HEK293 (cell line): ENCODE results near the gene KCNRG.

Experiments used
- CTCF ChIA-PET: fragments of 350-600 bp; formaldehyde crosslinking; extraction: SDS; loops from one replicate; lab custom pipeline; 2021; ENCODE audit warnings: antibody characterized with exemption; lab: Yijun Ruan, JAX
- POLR2A ChIA-PET: fragments of 300-600 bp; formaldehyde crosslinking; extraction: SDS; loops from one replicate; lab custom pipeline; 2020; ENCODE audit warnings: antibody characterized with exemption, inconsistent platforms; lab: Yijun Ruan, JAX
- H3K27ac ChIP-seq: fragments of 200-500 bp; sonication (Bioruptor generic); 2 replicates; pipeline ENCODE4 v1.5.1; 2014; ENCODE audit warnings: low read depth, low read length, control low read depth, inconsistent platforms; ENCODE audit errors: extremely low read depth
- H3K36me3 ChIP-seq, 2 experiments: fragments of 200-500 bp in 1 of 2; sonication (Bioruptor generic) in 1 of 2; 1 replicate in 1 of 2; 2 replicates in 1 of 2; pipeline ENCODE4 v1.5.1; 2014 to 2017; ENCODE audit warnings: inconsistent platforms in 2 of 2, low read length in 2 of 2; ENCODE audit not compliant: control insufficient read depth in 2 of 2, insufficient read depth in 1 of 2
- H3K4me1 ChIP-seq: fragments of 200-500 bp; sonication (Bioruptor generic); 2 replicates; pipeline ENCODE4 v1.5.1; 2014; ENCODE audit warnings: mild to moderate bottlenecking, low read length, inconsistent platforms; ENCODE audit not compliant: control insufficient read depth, insufficient read depth
- H3K4me3 ChIP-seq: 2 replicates; pipeline ENCODE4 v1.5.1; 2011; ENCODE audit warnings: low read depth, mild to moderate bottlenecking, control low read depth, low read length, moderate library complexity
- H3K9me3 ChIP-seq: fragments of 200-500 bp; sonication (Bioruptor generic); 2 replicates; pipeline ENCODE4 v1.5.1; 2014; ENCODE audit warnings: low read depth, low read length, inconsistent platforms; ENCODE audit not compliant: control insufficient read depth, insufficient read depth
- GLIS1 ChIP-seq: fragments of 450-650 bp; formaldehyde crosslinking; IDR thresholded peaks from 2 replicates; pipeline ENCODE4 v1.5.1; 2016; ENCODE audit warnings: missing biosample characterization, missing genetic modification characterization
- IKZF3 ChIP-seq: fragments of 450-650 bp; IDR thresholded peaks from 2 replicates; pipeline ENCODE4 v1.5.0; 2018; ENCODE audit warnings: missing biosample characterization, mild to moderate bottlenecking, missing genetic modification characterization, moderate library complexity
- OSR2 ChIP-seq: fragments of 450-650 bp; formaldehyde crosslinking; IDR thresholded peaks from 2 replicates; pipeline ENCODE4 v1.5.1; 2016; ENCODE audit warnings: missing biosample characterization, missing genetic modification characterization
- PRDM4 ChIP-seq: fragments of 450-650 bp; formaldehyde crosslinking; IDR thresholded peaks from 2 replicates; pipeline ENCODE4 v1.5.1; 2017; ENCODE audit warnings: missing biosample characterization, missing genetic modification characterization
- PRDM6 ChIP-seq: fragments of 450-650 bp; formaldehyde crosslinking; IDR thresholded peaks from 2 replicates; pipeline ENCODE4 v1.5.1; 2017; ENCODE audit warnings: missing biosample characterization, missing genetic modification characterization
- SP3 ChIP-seq: fragments of 450-650 bp; formaldehyde crosslinking; IDR thresholded peaks from 2 replicates; pipeline ENCODE4 v1.5.1; 2016; ENCODE audit warnings: missing biosample characterization, missing genetic modification characterization
- TSHZ1 ChIP-seq: fragments of 450-650 bp; formaldehyde crosslinking; IDR thresholded peaks from 2 replicates; pipeline ENCODE4 v1.5.1; 2016; ENCODE audit warnings: missing biosample characterization, missing genetic modification characterization, borderline replicate concordance
- WT1 ChIP-seq: fragments of 450-650 bp; formaldehyde crosslinking; IDR thresholded peaks from 2 replicates; pipeline ENCODE4 v1.5.1; 2016; ENCODE audit warnings: missing biosample characterization, missing genetic modification characterization
- ZFP69B ChIP-seq: fragments of 450-650 bp; formaldehyde crosslinking; IDR thresholded peaks from 2 replicates; pipeline ENCODE4 v1.5.1; 2016; ENCODE audit warnings: missing biosample characterization, missing genetic modification characterization
- ZNF112 ChIP-seq: fragments of 450-650 bp; formaldehyde crosslinking; IDR thresholded peaks from 2 replicates; pipeline ENCODE4 v1.5.0; 2017; ENCODE audit warnings: missing biosample characterization, missing genetic modification characterization
- ZNF19 ChIP-seq: fragments of 450-650 bp; formaldehyde crosslinking; IDR thresholded peaks from 2 replicates; pipeline ENCODE4; 2016; ENCODE audit warnings: missing biosample characterization, missing genetic modification characterization, low read depth
- ZNF214 ChIP-seq: fragments of 450-650 bp; formaldehyde crosslinking; IDR thresholded peaks from 2 replicates; pipeline ENCODE4 v1.5.1; 2017; ENCODE audit warnings: missing biosample characterization, mild to moderate bottlenecking, missing genetic modification characterization, borderline replicate concordance
- ZNF302 ChIP-seq: fragments of 450-650 bp; formaldehyde crosslinking; IDR thresholded peaks from 2 replicates; pipeline ENCODE4 v1.5.1; 2016; ENCODE audit warnings: missing biosample characterization, missing genetic modification characterization, low read depth
- ZNF324 ChIP-seq: fragments of 450-650 bp; formaldehyde crosslinking; IDR thresholded peaks from 2 replicates; pipeline ENCODE4 v1.5.1; 2016; ENCODE audit warnings: missing biosample characterization, missing genetic modification characterization
- ZNF341 ChIP-seq: fragments of 450-650 bp; formaldehyde crosslinking; IDR thresholded peaks from 2 replicates; pipeline ENCODE4; 2016; ENCODE audit warnings: low read depth, missing biosample characterization, missing genetic modification characterization
- ZNF416 ChIP-seq: fragments of 450-650 bp; formaldehyde crosslinking; IDR thresholded peaks from 2 replicates; pipeline ENCODE4 v1.5.1; 2016; ENCODE audit warnings: missing biosample characterization, missing genetic modification characterization
- ZNF596 ChIP-seq: fragments of 450-650 bp; IDR thresholded peaks from 2 replicates; pipeline ENCODE4 v1.5.0; 2018; ENCODE audit warnings: missing biosample characterization, mild to moderate bottlenecking, missing genetic modification characterization, moderate library complexity
- ZNF610 ChIP-seq: fragments of 450-650 bp; formaldehyde crosslinking; IDR thresholded peaks from 2 replicates; pipeline ENCODE4 v1.5.1; 2016; ENCODE audit warnings: missing biosample characterization, missing genetic modification characterization, borderline replicate concordance
- ZNF623 ChIP-seq: fragments of 450-650 bp; formaldehyde crosslinking; IDR thresholded peaks from 2 replicates; pipeline ENCODE4 v1.5.1; 2016; ENCODE audit warnings: missing biosample characterization, missing genetic modification characterization
- ZNF629 ChIP-seq: fragments of 450-650 bp; formaldehyde crosslinking; IDR thresholded peaks from 2 replicates; pipeline ENCODE4 v1.5.1; 2017; ENCODE audit warnings: missing biosample characterization, missing genetic modification characterization
- ZNF670 ChIP-seq: fragments of 450-650 bp; formaldehyde crosslinking; IDR thresholded peaks from 2 replicates; pipeline ENCODE4 v1.5.1; 2016; ENCODE audit warnings: missing biosample characterization, missing genetic modification characterization, low read depth
- ZNF777 ChIP-seq: fragments of 450-650 bp; formaldehyde crosslinking; IDR thresholded peaks from 2 replicates; pipeline ENCODE4 v1.5.1; 2017; ENCODE audit warnings: missing biosample characterization, missing genetic modification characterization, borderline replicate concordance
- ZNF792 ChIP-seq: fragments of 450-650 bp; formaldehyde crosslinking; IDR thresholded peaks from 2 replicates; pipeline ENCODE4 v1.5.1; 2016; ENCODE audit warnings: missing biosample characterization, missing genetic modification characterization
- TF ChIP-seq, protein P1 (sequence below): fragments of 450-650 bp; formaldehyde crosslinking; IDR thresholded peaks from 2 replicates; pipeline ENCODE4 v1.5.1; 2016; ENCODE audit warnings: missing biosample characterization, missing genetic modification characterization
- TF ChIP-seq, protein P2 (sequence below): fragments of 450-650 bp; formaldehyde crosslinking; conservative IDR thresholded peaks from 2 replicates; pipeline ENCODE4 v1.5.1; 2016; ENCODE audit warnings: low read depth, missing biosample characterization, missing genetic modification characterization

The KCNRG gene

DNA sequence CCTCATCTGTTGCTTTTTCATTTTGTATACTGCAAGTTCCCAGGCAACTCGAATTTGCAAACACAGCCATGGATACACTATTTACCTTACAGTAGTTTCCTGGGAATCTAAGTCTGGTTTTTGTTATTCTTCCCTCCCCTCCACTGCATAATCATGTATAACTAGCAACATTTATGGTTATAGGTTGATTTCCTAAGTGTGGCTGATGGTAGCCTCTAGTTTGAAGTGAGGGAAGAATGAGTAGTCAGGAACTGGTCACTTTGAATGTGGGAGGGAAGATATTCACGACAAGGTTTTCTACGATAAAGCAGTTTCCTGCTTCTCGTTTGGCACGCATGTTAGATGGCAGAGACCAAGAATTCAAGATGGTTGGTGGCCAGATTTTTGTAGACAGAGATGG is at the start of gene KCNRG:
TSS of gene KCNRG (plus strand) at position 187 of the 400 bp plus-strand sequence. CDS start at position 237, 50 bp downstream.
- Histone ChIP-seq H3K27ac (no peak within 1 kb of the TSS), H3K36me3 (peaks cover 6 to 31% of the 10 kb centered on the region in 2 experiments), H3K4me1 (no peaks in the 10 kb centered on the region; the same call in 1 of the 2 replicates), H3K4me3 (no peak within 1 kb of the TSS), H3K9me3 (no peaks in the 10 kb centered on the region)
- ChIA-PET CTCF (interaction anchor here (0.7 kb wide), 1 partner anchor 12 kb away, joined by 3 read pairs; no protein-coding TSS in a partner anchor), POLR2A (interaction anchor here (1.4 kb wide), 1 partner anchor 18 kb away, joined by 7 read pairs; no protein-coding TSS in a partner anchor)
- TF ChIP-seq ZNF629 (tag by site-specific recombination) (no peak), ZNF112 (tag by site-specific recombination) (no peak), ZNF777 (tag by site-specific recombination) (no peak), GLIS1 (tag by site-specific recombination) (peak; percentile 26; the same call in 1 of the 2 replicates), OSR2 (tag by site-specific recombination) (0 out of 2 replicates have a peak, but pooled peaks have one; percentile 11), ZNF596 (tag by site-specific recombination) (no peak), IKZF3 (tag by site-specific recombination) (no peak), ZNF610 (tag by site-specific recombination) (no peak), ZNF324 (tag by site-specific recombination) (no peak), ZNF19 (tag by site-specific recombination) (no peak), SP3 (tag by site-specific recombination) (no peak), ZNF214 (tag by site-specific recombination) (no peak), PRDM4 (tag by site-specific recombination) (no peak), WT1 (tag by site-specific recombination) (peak; percentile 91), ZNF302 (tag by site-specific recombination) (no peak), TSHZ1 (tag by site-specific recombination) (no peak), PRDM6 (peak; percentile 63; the same call in 1 of the 2 replicates), ZNF623 (tag by site-specific recombination) (no peak), ZNF416 (tag by site-specific recombination) (no peak), ZNF670 (tag by site-specific recombination) (no peak), ZNF341 (tag by site-specific recombination) (no peak), ZNF792 (no peak), ZFP69B (0 out of 2 replicates have a peak, but pooled peaks have one; percentile 5)
- TF ChIP-seq, protein P1, sequence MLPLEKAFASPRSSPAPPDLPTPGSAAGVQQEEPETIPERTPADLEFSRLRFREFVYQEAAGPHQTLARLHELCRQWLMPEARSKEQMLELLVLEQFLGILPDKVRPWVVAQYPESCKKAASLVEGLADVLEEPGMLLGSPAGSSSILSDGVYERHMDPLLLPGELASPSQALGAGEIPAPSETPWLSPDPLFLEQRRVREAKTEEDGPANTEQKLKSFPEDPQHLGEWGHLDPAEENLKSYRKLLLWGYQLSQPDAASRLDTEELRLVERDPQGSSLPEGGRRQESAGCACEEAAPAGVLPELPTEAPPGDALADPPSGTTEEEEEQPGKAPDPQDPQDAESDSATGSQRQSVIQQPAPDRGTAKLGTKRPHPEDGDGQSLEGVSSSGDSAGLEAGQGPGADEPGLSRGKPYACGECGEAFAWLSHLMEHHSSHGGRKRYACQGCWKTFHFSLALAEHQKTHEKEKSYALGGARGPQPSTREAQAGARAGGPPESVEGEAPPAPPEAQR (tag by site-specific recombination) = no peak
- TF ChIP-seq, protein P2, sequence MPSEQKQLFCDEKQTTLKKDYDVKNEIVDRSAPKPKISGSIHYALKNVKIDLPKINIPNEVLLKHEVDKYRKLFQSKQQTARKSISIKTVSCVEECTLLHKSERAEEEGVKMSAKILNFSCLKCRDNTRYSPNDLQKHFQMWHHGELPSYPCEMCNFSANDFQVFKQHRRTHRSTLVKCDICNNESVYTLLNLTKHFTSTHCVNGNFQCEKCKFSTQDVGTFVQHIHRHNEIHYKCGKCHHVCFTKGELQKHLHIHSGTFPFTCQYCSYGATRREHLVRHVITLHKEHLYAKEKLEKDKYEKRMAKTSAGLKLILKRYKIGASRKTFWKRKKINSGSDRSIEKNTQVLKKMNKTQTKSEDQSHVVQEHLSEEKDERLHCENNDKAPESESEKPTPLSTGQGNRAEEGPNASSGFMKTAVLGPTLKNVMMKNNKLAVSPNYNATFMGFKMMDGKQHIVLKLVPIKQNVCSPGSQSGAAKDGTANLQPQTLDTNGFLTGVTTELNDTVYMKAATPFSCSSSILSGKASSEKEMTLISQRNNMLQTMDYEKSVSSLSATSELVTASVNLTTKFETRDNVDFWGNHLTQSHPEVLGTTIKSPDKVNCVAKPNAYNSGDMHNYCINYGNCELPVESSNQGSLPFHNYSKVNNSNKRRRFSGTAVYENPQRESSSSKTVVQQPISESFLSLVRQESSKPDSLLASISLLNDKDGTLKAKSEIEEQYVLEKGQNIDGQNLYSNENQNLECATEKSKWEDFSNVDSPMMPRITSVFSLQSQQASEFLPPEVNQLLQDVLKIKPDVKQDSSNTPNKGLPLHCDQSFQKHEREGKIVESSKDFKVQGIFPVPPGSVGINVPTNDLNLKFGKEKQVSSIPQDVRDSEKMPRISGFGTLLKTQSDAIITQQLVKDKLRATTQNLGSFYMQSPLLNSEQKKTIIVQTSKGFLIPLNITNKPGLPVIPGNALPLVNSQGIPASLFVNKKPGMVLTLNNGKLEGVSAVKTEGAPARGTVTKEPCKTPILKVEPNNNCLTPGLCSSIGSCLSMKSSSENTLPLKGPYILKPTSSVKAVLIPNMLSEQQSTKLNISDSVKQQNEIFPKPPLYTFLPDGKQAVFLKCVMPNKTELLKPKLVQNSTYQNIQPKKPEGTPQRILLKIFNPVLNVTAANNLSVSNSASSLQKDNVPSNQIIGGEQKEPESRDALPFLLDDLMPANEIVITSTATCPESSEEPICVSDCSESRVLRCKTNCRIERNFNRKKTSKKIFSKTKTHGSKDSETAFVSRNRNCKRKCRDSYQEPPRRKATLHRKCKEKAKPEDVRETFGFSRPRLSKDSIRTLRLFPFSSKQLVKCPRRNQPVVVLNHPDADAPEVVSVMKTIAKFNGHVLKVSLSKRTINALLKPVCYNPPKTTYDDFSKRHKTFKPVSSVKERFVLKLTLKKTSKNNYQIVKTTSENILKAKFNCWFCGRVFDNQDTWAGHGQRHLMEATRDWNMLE (tag by site-specific recombination) = no peak
